Fibroblast of villous mesenchyme (primary cell): ENCODE measurements around the gene CCDC8. TPM values are rescaled to one million over a fixed set of nuclear protein-coding genes. Genes with fewer than 3 reads are reported as not detected.
A peak's percentile ranks its signal among the peaks of the same experiment; 100 is the strongest.
"Not testable (repeated sequence)": the region's sequence is repeated elsewhere in the genome, so short reads cannot be mapped to it uniquely, and the experiment has no call there.

Source experiments
- DNase-seq: peaks from one replicate; pipeline ENCODE4 v3.0.0-alpha.2; 2010; ENCODE audit warnings: low read depth
- H3K4me3 ChIP-seq: 2 replicates; pipeline ENCODE4 v1.5.1; 2011; ENCODE audit warnings: low read depth, mild to moderate bottlenecking, low read length
- total RNA-seq: library from RNA; depleted of rRNA; stranded (reverse); fragments of >200 nt; gene quantifications from 2 replicates; pipeline ENCODE4 v1.2.3, GENCODE V29; 2012
- TF ChIP-seq, protein P1 (sequence below): IDR thresholded peaks from 2 replicates; pipeline ENCODE4 v1.5.1; 2012; ENCODE audit warnings: low read depth, mild to moderate bottlenecking, low read length; ENCODE audit not compliant: insufficient read depth

CCDC8 gene
- total RNA-seq, 1 donor: 8.6 TPM

- DNase-seq: no peak
- TF ChIP-seq, protein P1, sequence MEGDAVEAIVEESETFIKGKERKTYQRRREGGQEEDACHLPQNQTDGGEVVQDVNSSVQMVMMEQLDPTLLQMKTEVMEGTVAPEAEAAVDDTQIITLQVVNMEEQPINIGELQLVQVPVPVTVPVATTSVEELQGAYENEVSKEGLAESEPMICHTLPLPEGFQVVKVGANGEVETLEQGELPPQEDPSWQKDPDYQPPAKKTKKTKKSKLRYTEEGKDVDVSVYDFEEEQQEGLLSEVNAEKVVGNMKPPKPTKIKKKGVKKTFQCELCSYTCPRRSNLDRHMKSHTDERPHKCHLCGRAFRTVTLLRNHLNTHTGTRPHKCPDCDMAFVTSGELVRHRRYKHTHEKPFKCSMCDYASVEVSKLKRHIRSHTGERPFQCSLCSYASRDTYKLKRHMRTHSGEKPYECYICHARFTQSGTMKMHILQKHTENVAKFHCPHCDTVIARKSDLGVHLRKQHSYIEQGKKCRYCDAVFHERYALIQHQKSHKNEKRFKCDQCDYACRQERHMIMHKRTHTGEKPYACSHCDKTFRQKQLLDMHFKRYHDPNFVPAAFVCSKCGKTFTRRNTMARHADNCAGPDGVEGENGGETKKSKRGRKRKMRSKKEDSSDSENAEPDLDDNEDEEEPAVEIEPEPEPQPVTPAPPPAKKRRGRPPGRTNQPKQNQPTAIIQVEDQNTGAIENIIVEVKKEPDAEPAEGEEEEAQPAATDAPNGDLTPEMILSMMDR: no peak
- no peak overlapping the region for H3K4me3 ChIP-seq
Measured at GRCh38 chr19:46381346-46381745, 32.0 kb downstream of the CCDC8 start.

DNA sequence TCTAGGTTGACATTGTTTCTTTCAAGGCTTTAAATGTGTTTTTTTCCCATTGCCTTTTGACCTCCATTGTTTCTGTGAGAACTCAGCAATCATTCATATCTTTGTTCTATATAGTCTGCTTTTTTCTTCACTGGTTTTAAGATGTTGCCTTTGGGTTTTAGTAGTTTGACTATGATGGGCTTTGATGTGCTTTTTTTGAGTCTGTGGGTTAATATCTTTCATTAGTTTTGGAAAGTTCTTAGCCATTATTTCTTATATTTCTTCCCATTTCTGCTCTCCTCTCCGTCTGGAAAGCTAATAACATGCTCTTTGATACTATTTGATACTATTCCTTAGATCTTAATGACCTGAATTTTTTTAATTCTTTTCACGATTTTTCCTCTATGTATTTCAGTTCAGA is 32.7 kb downstream of the CCDC8 start:
- DNase-seq: no peak
- no peak overlapping the region for H3K4me3 ChIP-seq
- TF ChIP-seq, protein P1: no peak

- H3K4me3 ChIP-seq: no peak overlapping the region
- peak; percentile 85 for DNase-seq
- TF ChIP-seq, protein P1: no peak
Measured at GRCh38 chr19:46378268-46378667, 35.1 kb downstream of the CCDC8 start.

GRCh38 chr19:46376241-46377153 is 36.9 kb downstream of the CCDC8 start:
- H3K4me3 ChIP-seq: no peak overlapping the region
- DNase-seq: no peak
- TF ChIP-seq, protein P1: no peak

GRCh38 chr19:46375476-46376067 is 37.8 kb downstream of the CCDC8 start:
- DNase-seq, H3K4me3 ChIP-seq: not testable (repeated sequence)

GRCh38 chr19:46374536-46375475 is 38.6 kb downstream of the CCDC8 start:
- DNase-seq: no peak
- TF ChIP-seq, protein P1: no peak
- no peak overlapping the region for H3K4me3 ChIP-seq
